ENCODE results near the gene CDS1.

CDS1 gene

GRCh38 chr4:84562156-84562555 lies 20.8 kb upstream of the CDS1 start:
- no peak overlapping the region for H3K4me2 ChIP-seq (ENCODE audit: low read length)
- H3K4me3 ChIP-seq (ENCODE audit: low read depth, low read length) = no peak overlapping the region
- H3K36me3 ChIP-seq (ENCODE audit: control insufficient read depth, insufficient read depth, low read length) = no peaks in the 10 kb centered on the region
- H2AFZ ChIP-seq = no peak overlapping the region
- no peak overlapping the region for H3K9ac ChIP-seq
- H3K9me3 ChIP-seq (ENCODE audit: control insufficient read depth, low read length) = no peaks in the 10 kb centered on the region
- H3K27me3 ChIP-seq (ENCODE audit: control insufficient read depth, insufficient read depth, low read length) = no peaks in the 10 kb centered on the region
- H3K79me2 ChIP-seq = no peaks in the 10 kb centered on the region
- H3K4me1 ChIP-seq = no peaks in the 10 kb centered on the region
- TF ChIP-seq, protein P1, sequence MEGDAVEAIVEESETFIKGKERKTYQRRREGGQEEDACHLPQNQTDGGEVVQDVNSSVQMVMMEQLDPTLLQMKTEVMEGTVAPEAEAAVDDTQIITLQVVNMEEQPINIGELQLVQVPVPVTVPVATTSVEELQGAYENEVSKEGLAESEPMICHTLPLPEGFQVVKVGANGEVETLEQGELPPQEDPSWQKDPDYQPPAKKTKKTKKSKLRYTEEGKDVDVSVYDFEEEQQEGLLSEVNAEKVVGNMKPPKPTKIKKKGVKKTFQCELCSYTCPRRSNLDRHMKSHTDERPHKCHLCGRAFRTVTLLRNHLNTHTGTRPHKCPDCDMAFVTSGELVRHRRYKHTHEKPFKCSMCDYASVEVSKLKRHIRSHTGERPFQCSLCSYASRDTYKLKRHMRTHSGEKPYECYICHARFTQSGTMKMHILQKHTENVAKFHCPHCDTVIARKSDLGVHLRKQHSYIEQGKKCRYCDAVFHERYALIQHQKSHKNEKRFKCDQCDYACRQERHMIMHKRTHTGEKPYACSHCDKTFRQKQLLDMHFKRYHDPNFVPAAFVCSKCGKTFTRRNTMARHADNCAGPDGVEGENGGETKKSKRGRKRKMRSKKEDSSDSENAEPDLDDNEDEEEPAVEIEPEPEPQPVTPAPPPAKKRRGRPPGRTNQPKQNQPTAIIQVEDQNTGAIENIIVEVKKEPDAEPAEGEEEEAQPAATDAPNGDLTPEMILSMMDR (IDR thresholded peaks at IDR 0.05) = no peak
- no peak overlapping the region for H3K27ac ChIP-seq

- TF ChIP-seq, protein P1 (IDR thresholded peaks at IDR 0.05) = no peak
- Histone ChIP-seq H3K79me2 (no peaks in the 10 kb centered on the region), H3K27me3 (ENCODE audit: control insufficient read depth, insufficient read depth, low read length) (no peaks in the 10 kb centered on the region), H3K27ac (no peak overlapping the region), H3K36me3 (ENCODE audit: control insufficient read depth, insufficient read depth, low read length) (no peaks in the 10 kb centered on the region), H2AFZ (no peak overlapping the region), H3K9me3 (ENCODE audit: control insufficient read depth, low read length) (no peaks in the 10 kb centered on the region), H3K4me3 (ENCODE audit: low read depth, low read length) (no peak overlapping the region), H3K4me1 (no peaks in the 10 kb centered on the region), H3K4me2 (ENCODE audit: low read length) (no peak overlapping the region), H3K9ac (no peak overlapping the region)
These were observed 19.9 kb upstream of the CDS1 start for GRCh38 chr4:84563002-84563401.

GRCh38 chr4:84565951-84566350 lies 17.0 kb upstream of the CDS1 start:
- Histone ChIP-seq H3K4me1 (no peaks in the 10 kb centered on the region), H3K9me3 (ENCODE audit: control insufficient read depth, low read length) (no peaks in the 10 kb centered on the region), H3K9ac (no peak overlapping the region), H3K4me2 (ENCODE audit: low read length) (no peak overlapping the region), H3K36me3 (ENCODE audit: control insufficient read depth, insufficient read depth, low read length) (no peaks in the 10 kb centered on the region), H3K79me2 (no peaks in the 10 kb centered on the region), H3K27me3 (ENCODE audit: control insufficient read depth, insufficient read depth, low read length) (no peaks in the 10 kb centered on the region), H2AFZ (no peak overlapping the region), H3K4me3 (ENCODE audit: low read depth, low read length) (no peak overlapping the region), H3K27ac (no peak overlapping the region)
- TF ChIP-seq, protein P1 (IDR thresholded peaks at IDR 0.05) = no peak

DNA sequence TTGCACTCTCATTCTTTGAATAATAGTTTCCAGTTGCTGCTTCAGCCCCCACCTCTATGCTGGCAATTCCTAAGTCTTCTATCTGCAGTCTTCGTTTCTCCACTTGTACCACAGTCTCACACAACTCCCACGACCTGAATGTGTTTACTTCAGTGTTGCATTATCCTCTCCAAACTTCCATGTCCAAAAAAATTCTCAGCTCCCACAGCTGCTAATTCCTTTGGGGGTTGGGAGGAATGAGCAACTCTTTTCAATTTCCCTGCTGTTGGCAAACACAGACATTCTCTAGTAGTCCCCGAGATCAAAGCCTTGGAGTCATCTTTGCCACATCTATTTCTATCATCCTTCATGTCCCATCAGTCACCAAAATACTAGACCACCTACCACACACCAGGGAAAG lies 14.4 kb upstream of the CDS1 start:
- H3K4me1 ChIP-seq = no peaks in the 10 kb centered on the region
- no peak overlapping the region for H3K4me3 ChIP-seq (ENCODE audit: low read depth, low read length)
- no peak overlapping the region for H2AFZ ChIP-seq
- H3K27me3 ChIP-seq (ENCODE audit: control insufficient read depth, insufficient read depth, low read length) = no peaks in the 10 kb centered on the region
- no peak overlapping the region for H3K9ac ChIP-seq
- TF ChIP-seq, protein P1 (IDR thresholded peaks at IDR 0.05) = no peak
- no peak overlapping the region for H3K4me2 ChIP-seq (ENCODE audit: low read length)
- no peaks in the 10 kb centered on the region for H3K79me2 ChIP-seq
- H3K9me3 ChIP-seq (ENCODE audit: control insufficient read depth, low read length) = no peaks in the 10 kb centered on the region
- H3K27ac ChIP-seq = no peak overlapping the region
- no peaks in the 10 kb centered on the region for H3K36me3 ChIP-seq (ENCODE audit: control insufficient read depth, insufficient read depth, low read length)

DNA sequence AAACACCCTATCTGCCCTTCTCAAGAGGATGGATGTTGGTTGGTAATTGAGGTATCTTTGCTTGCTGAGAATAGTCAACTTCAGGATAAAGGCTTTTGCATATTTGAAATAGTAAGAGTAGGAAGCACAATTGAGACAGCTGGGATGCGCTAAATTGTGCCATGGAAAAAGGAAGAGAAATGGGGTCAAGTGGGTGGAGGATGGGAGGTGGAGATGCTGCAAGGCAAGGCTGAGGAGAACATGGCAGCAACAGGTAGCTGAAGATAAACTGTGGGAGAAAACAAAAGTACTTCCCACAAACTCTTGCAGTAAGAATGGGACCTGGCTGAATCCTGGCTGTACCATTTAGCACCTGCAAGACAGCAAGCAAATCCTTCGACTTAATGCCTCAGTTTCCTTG lies 13.9 kb upstream of the CDS1 start:
- Histone ChIP-seq H3K27me3 (ENCODE audit: control insufficient read depth, insufficient read depth, low read length) (no peaks in the 10 kb centered on the region), H3K36me3 (ENCODE audit: control insufficient read depth, insufficient read depth, low read length) (no peaks in the 10 kb centered on the region), H3K4me1 (no peaks in the 10 kb centered on the region), H3K4me3 (ENCODE audit: low read depth, low read length) (no peak overlapping the region), H2AFZ (no peak overlapping the region), H3K9ac (no peak overlapping the region), H3K79me2 (no peaks in the 10 kb centered on the region), H3K9me3 (ENCODE audit: control insufficient read depth, low read length) (no peaks in the 10 kb centered on the region), H3K4me2 (ENCODE audit: low read length) (no peak overlapping the region), H3K27ac (no peak overlapping the region)
- TF ChIP-seq, protein P1 (IDR thresholded peaks at IDR 0.05) = no peak

Measured in parathyroid adenoma (tissue), 2 donors.